Natural killer cell (primary cell): ENCODE results near the gene AK9. TPM values are rescaled to one million over a fixed set of nuclear protein-coding genes. Genes with fewer than 3 reads are reported as not detected.

ENCODE experiments used
- ATAC-seq, 3 donors: fragments of 150-1000 bp in 2 of 3; fragments of 200-7000 bp in 1 of 3; cut with Tn5 transposase; 1 replicate in 1 of 3; 2 replicates in 2 of 3; pipeline ENCODE4 v1.10.0; 2021; ENCODE audit warnings: mild to moderate bottlenecking in 2 of 3, moderate library complexity in 2 of 3
- DNase-seq, 2 donors: peaks; one replicate each; pipeline versions ENCODE4 v3.0.0 to v3.0.0-alpha.2; 2013 to 2021; ENCODE audit warnings: mixed read lengths in 1 of 2
- H3K27ac ChIP-seq: one replicate; pipeline ENCODE4 v1.5.1; 2013; ENCODE audit warnings: mild to moderate bottlenecking, low read length
- H3K27me3 ChIP-seq: one replicate; pipeline ENCODE4 v1.6.1; 2013; ENCODE audit warnings: low read length; ENCODE audit not compliant: control insufficient read depth, insufficient read depth
- H3K36me3 ChIP-seq: one replicate; pipeline ENCODE4 v1.6.1; 2013; ENCODE audit warnings: low read length; ENCODE audit not compliant: control insufficient read depth, insufficient read depth
- H3K4me1 ChIP-seq: one replicate; pipeline ENCODE4 v1.6.1; 2013; ENCODE audit warnings: low read length; ENCODE audit not compliant: control insufficient read depth, insufficient read depth
- H3K4me3 ChIP-seq: one replicate; pipeline ENCODE4 v1.5.1; 2013; ENCODE audit warnings: low read length
- H3K9me3 ChIP-seq: one replicate; pipeline ENCODE4 v1.6.1; 2013; ENCODE audit warnings: low read length; ENCODE audit not compliant: control insufficient read depth, insufficient read depth
- H3K27ac Mint-ChIP-seq, 2 donors: one replicate each; pipeline ENCODE4 v1.8.0; 2022; ENCODE audit warnings: mild to moderate bottlenecking in 2 of 2, mixed read lengths in 2 of 2, moderate library complexity in 1 of 2
- H3K27me3 Mint-ChIP-seq, 2 donors: one replicate each; pipeline ENCODE4 v1.8.0; 2022; ENCODE audit warnings: low read depth in 2 of 2, mixed read lengths in 2 of 2
- H3K36me3 Mint-ChIP-seq: one replicate; pipeline ENCODE4 v1.8.0; 2022; ENCODE audit warnings: mixed read lengths
- H3K4me1 Mint-ChIP-seq, 2 donors: one replicate each; pipeline ENCODE4 v1.8.0; 2022; ENCODE audit warnings: mixed read lengths in 2 of 2
- H3K4me3 Mint-ChIP-seq: one replicate; pipeline ENCODE4 v1.8.0; 2022; ENCODE audit warnings: mild to moderate bottlenecking, moderate library complexity, mixed read lengths
- H3K9me3 Mint-ChIP-seq, 2 donors: one replicate each; pipeline ENCODE4 v1.8.0; 2022; ENCODE audit warnings: mixed read lengths in 2 of 2
- CTCF ChIP-seq: fragments of 200-600 bp; IDR thresholded peaks from one replicate; pipeline ENCODE4 v1.8.0; 2022; ENCODE audit warnings: antibody characterized with exemption
- WGBS: methylation state at CpG from one replicate; pipeline ENCODE4 v1.1.7; 2013; ENCODE audit warnings: missing lambda C conversion rate; ENCODE audit not compliant: insufficient coverage; 5-methylcytosine and 5-hydroxymethylcytosine counted together
- intact Hi-C: fragments of 100-400 bp; cut with micrococcal nuclease; formaldehyde crosslinking; loops from one replicate; pipeline ENCODE4 v1.14.2; 2022
- total RNA-seq, 4 donors: library from RNA; stranded (reverse); fragments of 120-200 nt in 1 of 4; gene quantifications; one replicate each; pipeline versions ENCODE4 v1.2.3 to v1.2.4, GENCODE V29; 2013 to 2022

AK9 gene
- total RNA-seq, 3 donors from 2014 or later (not counting 1 experiment from before 2014, with no cell fraction given) = 14.0 to 19.2 (median 14.2) TPM

GRCh38 chr6:109676724-109677123 is 14.3 kb downstream of the AK9 start:
- H3K9me3 ChIP-seq = no peaks in the 10 kb centered on the region
- no peak for TF ChIP-seq CTCF
- H3K4me1 ChIP-seq = no peaks in the 10 kb centered on the region
- Mint-ChIP-seq H3K36me3 (no peaks in the 10 kb centered on the region), H3K4me3 (no peak overlapping the region), H3K4me1 (peaks cover 0 to 2% of the 10 kb centered on the region in 2 donors), H3K27ac (no peak overlapping the region), H3K27me3 (no peaks in the 10 kb centered on the region), H3K9me3 (no peaks in the 10 kb centered on the region)
- no peak overlapping the region for H3K27ac ChIP-seq
- no peaks in the 10 kb centered on the region for H3K36me3 ChIP-seq
- no peaks in the 10 kb centered on the region for H3K27me3 ChIP-seq
- no CpG with 5 or more reads among the region's 1 CpG for WGBS
- DNase-seq (no peak), ATAC-seq (no peak)
- no peak overlapping the region for H3K4me3 ChIP-seq
- intact Hi-C loops = no loop called here

GRCh38 chr6:109672839-109673238 is 18.2 kb downstream of the AK9 start:
- Mint-ChIP-seq H3K4me3 (no peak overlapping the region), H3K9me3 (no peaks in the 10 kb centered on the region), H3K36me3 (peaks cover 6% of the 10 kb centered on the region), H3K27me3 (no peaks in the 10 kb centered on the region), H3K4me1 (no peaks in the 10 kb centered on the region), H3K27ac (no peak overlapping the region)
- Histone ChIP-seq H3K27me3 (no peaks in the 10 kb centered on the region), H3K4me3 (no peak overlapping the region), H3K27ac (no peak overlapping the region), H3K4me1 (no peaks in the 10 kb centered on the region), H3K9me3 (no peaks in the 10 kb centered on the region), H3K36me3 (peaks cover 2% of the 10 kb centered on the region)
- intact Hi-C loops = no loop called here
- ATAC-seq = no peak
- TF ChIP-seq CTCF = no peak
- no peak for DNase-seq

- Histone ChIP-seq H3K27ac (no peak overlapping the region), H3K9me3 (no peaks in the 10 kb centered on the region), H3K4me1 (no peaks in the 10 kb centered on the region), H3K27me3 (no peaks in the 10 kb centered on the region), H3K36me3 (peaks cover 2% of the 10 kb centered on the region), H3K4me3 (no peak overlapping the region)
- H3K9me3 Mint-ChIP-seq = no peaks in the 10 kb centered on the region
- H3K36me3 Mint-ChIP-seq = peaks cover 6% of the 10 kb centered on the region
- ATAC-seq (no peak), DNase-seq (no peak)
- H3K27ac Mint-ChIP-seq = no peak overlapping the region
- TF ChIP-seq CTCF = no peak
- no peaks in the 10 kb centered on the region for H3K27me3 Mint-ChIP-seq
- H3K4me3 Mint-ChIP-seq = no peak overlapping the region
- no peaks in the 10 kb centered on the region for H3K4me1 Mint-ChIP-seq
- WGBS = 100% methylated on average over 1 of the region's 1 CpG
- intact Hi-C loops = no loop called here
Measured at GRCh38 chr6:109672175-109672574, 18.8 kb downstream of the AK9 start.

GRCh38 chr6:109671733-109672132 is 19.3 kb downstream of the AK9 start:
- no peak for DNase-seq
- Mint-ChIP-seq H3K27me3 (no peaks in the 10 kb centered on the region), H3K36me3 (peaks cover 6% of the 10 kb centered on the region), H3K27ac (no peak overlapping the region), H3K4me3 (no peak overlapping the region), H3K4me1 (no peaks in the 10 kb centered on the region), H3K9me3 (no peaks in the 10 kb centered on the region)
- H3K4me1 ChIP-seq = no peaks in the 10 kb centered on the region
- no peak overlapping the region for H3K27ac ChIP-seq
- no peak overlapping the region for H3K4me3 ChIP-seq
- WGBS = 100% methylated on average over 2 of the region's 2 CpGs
- no peak for ATAC-seq
- H3K36me3 ChIP-seq = peaks cover 2% of the 10 kb centered on the region
- no peak for TF ChIP-seq CTCF
- H3K27me3 ChIP-seq = no peaks in the 10 kb centered on the region
- intact Hi-C loops = no loop called here
- no peaks in the 10 kb centered on the region for H3K9me3 ChIP-seq
